ENCODE data around the gene LAIR2.

The LAIR2 gene

GRCh38 chr19:54535601-54536000, 33.0 kb downstream of the LAIR2 start:
- DNase-seq: no peak

GRCh38 chr19:54536956-54537355, 34.3 kb downstream of the LAIR2 start:
- no peak for DNase-seq

GRCh38 chr19:54541712-54542111, 39.1 kb downstream of the LAIR2 start:
- DNase-seq: no peak

GRCh38 chr19:54548806-54549205, 46.2 kb downstream of the LAIR2 start:
- DNase-seq: no peak

GRCh38 chr19:54549224-54549623, 46.6 kb downstream of the LAIR2 start:
- DNase-seq: no peak

- DNase-seq: no peak
Observed at GRCh38 chr19:54551293-54551692, 48.7 kb downstream of the LAIR2 start.

GRCh38 chr19:54551950-54552912, 49.6 kb downstream of the LAIR2 start:
- DNase-seq: no peak

GRCh38 chr19:54552913-54553310, 50.3 kb downstream of the LAIR2 start:
- no peak for DNase-seq

- DNase-seq: no peak
Observed at GRCh38 chr19:54554006-54554405, 51.4 kb downstream of the LAIR2 start.

GRCh38 chr19:54554896-54555295, 52.3 kb downstream of the LAIR2 start:
- no peak for DNase-seq

GRCh38 chr19:54556194-54556593, 53.6 kb downstream of the LAIR2 start:
- no peak for DNase-seq

GRCh38 chr19:54558339-54558738, 55.7 kb downstream of the LAIR2 start:
- no peak for DNase-seq
